ENCODE data around the gene TPM4.

DNA sequence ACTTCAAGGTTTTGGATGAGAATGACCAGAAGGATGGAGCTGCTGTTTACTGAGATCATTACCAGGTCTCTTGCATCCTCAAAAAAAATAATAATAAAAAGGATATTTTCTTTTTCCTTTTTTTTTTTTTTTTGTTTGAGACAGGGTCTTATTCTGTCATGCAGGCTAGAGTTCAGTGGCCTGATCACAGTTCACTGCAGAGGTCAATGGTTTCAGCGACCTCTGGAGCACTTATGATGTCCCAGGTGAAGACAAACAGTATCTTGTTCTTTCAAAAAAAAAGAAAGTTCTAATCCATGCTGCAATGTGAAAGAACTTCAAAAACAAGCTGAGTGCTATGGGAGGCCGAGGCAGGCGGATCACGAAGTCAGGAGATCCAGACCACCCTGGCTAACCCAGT, 30.4 kb upstream of the TPM4 start:
- TF ChIP-seq POLR2A (IDR thresholded peaks at IDR 0.05; ENCODE audit: low read length) (no peak), GATA1 (IDR thresholded peaks at IDR 0.05; ENCODE audit: low read depth, low read length) (no peak)
